ENCODE results near the gene THAP8. TPM values are rescaled to one million over a fixed set of nuclear protein-coding genes. Genes with fewer than 3 reads are reported as not detected.

Gene THAP8
- total and polyA plus RNA-seq, 2 of the 8 experiments (the other 6 are each of a cell fraction or from before 2014, with no cell fraction given): 6.0 to 11.1 TPM

DNA sequence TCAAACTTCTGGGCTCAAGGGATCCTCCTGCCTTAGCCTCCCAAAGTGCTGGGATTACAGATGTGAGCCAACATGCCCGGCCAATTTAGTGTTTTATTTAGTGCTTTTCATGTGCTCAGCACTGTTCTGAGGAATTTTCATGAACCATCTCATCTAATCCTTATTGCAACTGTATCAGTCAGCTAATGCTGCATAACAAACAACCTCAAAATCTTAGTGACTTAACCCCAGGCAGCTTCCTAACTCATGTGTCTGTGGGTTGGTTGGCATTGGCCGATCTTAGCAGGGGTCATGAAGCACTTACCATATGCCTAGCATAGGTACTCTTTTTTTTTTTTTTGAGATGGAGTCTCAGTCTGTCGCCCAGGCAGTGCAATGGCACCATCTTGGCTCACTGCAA lies 65.3 kb downstream of the THAP8 start:
- FAIRE-seq (no peak), DNase-seq (ENCODE audit: low read depth in 1 of 2, low spot score in 2 of 2) (no peak)
- peaks cover 0 to 13% (median 10%) of the 10 kb centered on the region in 4 experiments; a peak in 5 of 7 replicates for H3K27me3 ChIP-seq (replicated peaks in 1 of 4; ENCODE audit: control insufficient read depth in 3 of 4, extremely low read depth in 1 of 4, insufficient read depth in 3 of 4, low read length in 3 of 4)
- ChIA-PET POLR2A (ENCODE audit: partially characterized antibody) (interaction anchor here (0.8 to 1.1 kb wide), 2 partner anchors 9 to 45 kb away, joined by 3 to 5 read pairs; no protein-coding TSS in a partner anchor), CTCF (ENCODE audit: partially characterized antibody) (interaction anchor here (3.0 kb wide), 1 partner anchor 12 kb away, joined by 15 read pairs; no protein-coding TSS in a partner anchor)
- no peak overlapping the region for H3K14ac ChIP-seq (ENCODE audit: insufficient read length)
- no peak overlapping the region for H4K8ac ChIP-seq (ENCODE audit: extremely low read depth, insufficient read depth, low read length)
- H3K4me3 ChIP-seq (ENCODE audit: extremely low read depth in 1 of 4, insufficient read depth in 2 of 4, low read depth in 3 of 4, low read length in 4 of 4): no peak overlapping the region
- no peaks in the 10 kb centered on the region for H4K20me1 ChIP-seq (replicated peaks in 1 of 2; ENCODE audit: control insufficient read depth in 1 of 2, insufficient read depth in 2 of 2, low read length in 2 of 2)
- H4K5ac ChIP-seq (ENCODE audit: insufficient read length, low read depth, low read length): no peak overlapping the region
- no peak overlapping the region for H2BK120ac ChIP-seq (replicated peaks; ENCODE audit: low read depth, low read length)
- no peak overlapping the region for H3K18ac ChIP-seq (ENCODE audit: extremely low read depth, low read length)
- H3K9ac ChIP-seq (replicated peaks in 1 of 4; ENCODE audit: extremely low read depth in 1 of 4, low read depth in 3 of 4, low read length in 3 of 4): no peak overlapping the region
- no peak overlapping the region for H3K56ac ChIP-seq (replicated peaks; ENCODE audit: insufficient read length, low read depth, low read length)
- H2AK5ac ChIP-seq (ENCODE audit: low read depth, low read length): no peak overlapping the region
- no peak overlapping the region for H3K4ac ChIP-seq (replicated peaks; ENCODE audit: insufficient read length, low read depth, low read length)
- no peak overlapping the region for H2AFZ ChIP-seq (ENCODE audit: low read length)
- H3K79me1 ChIP-seq (ENCODE audit: low read depth, low read length): no peaks in the 10 kb centered on the region
- H2BK5ac ChIP-seq (ENCODE audit: low read depth, low read length): no peak overlapping the region
- peaks cover 4% of the 10 kb centered on the region; the same call in 1 of the 2 replicates for H3K23me2 ChIP-seq (ENCODE audit: low read depth, low read length)
- no peaks in the 10 kb centered on the region; a peak in 1 of 4 replicates for H3K9me3 ChIP-seq (ENCODE audit: insufficient read depth in 2 of 2, low read depth in 1 of 2, low read length in 1 of 2)
- 59% methylated on average over 3 of the region's 3 CpGs; no CpG with 5 or more reads in 1 of the 2 experiments for WGBS, 2 experiments (ENCODE audit: extremely low coverage in 1 of 2, insufficient coverage in 1 of 2, insufficient read length in 1 of 2, insufficient replicate concordance in 2 of 2, low coverage in 1 of 2, low lambda C conversion rate in 2 of 2, missing lambda C conversion rate in 1 of 2)
- no peak overlapping the region for H4K91ac ChIP-seq (replicated peaks; ENCODE audit: insufficient read length, low read length)
- no peak overlapping the region for H2BK12ac ChIP-seq (ENCODE audit: low read depth, low read length)
- H3K23ac ChIP-seq (ENCODE audit: insufficient read length): no peak overlapping the region
- no peaks in the 10 kb centered on the region for H3K36me3 ChIP-seq (ENCODE audit: control insufficient read depth in 2 of 4, insufficient read depth in 4 of 4, low read length in 3 of 4)
- no peaks in the 10 kb centered on the region for H3K79me2 ChIP-seq (ENCODE audit: control insufficient read depth in 1 of 2, insufficient read depth in 2 of 2, low read length in 2 of 2)
- H3K4me1 ChIP-seq (replicated peaks in 1 of 4; ENCODE audit: control insufficient read depth in 3 of 4, insufficient read depth in 4 of 4, low read length in 3 of 4): 0 out of 7 replicates have a peak, but pooled peaks cover 0 to 4% (median 0%) of the 10 kb centered on the region in 4 experiments
- H3K27ac ChIP-seq (ENCODE audit: low read depth, low read length): no peak overlapping the region
- no peak overlapping the region for H3K4me2 ChIP-seq (ENCODE audit: insufficient read depth in 1 of 2, low read depth in 2 of 2, low read length in 2 of 2)
- H2BK20ac ChIP-seq (ENCODE audit: low read length): no peak overlapping the region
- no peak overlapping the region for H2BK15ac ChIP-seq (ENCODE audit: low read length)
- TF ChIP-seq BRCA1 (IDR thresholded peaks at IDR 0.05; ENCODE audit: low read depth, low read length) (no peak), USF2 (IDR thresholded peaks at IDR 0.05; ENCODE audit: low read length) (no peak), KDM5A (IDR thresholded peaks at IDR 0.05; ENCODE audit: low read length) (no peak), JUND (IDR thresholded peaks at IDR 0.05; ENCODE audit: low read length) (no peak), TAF7 (optimal IDR thresholded peaks at IDR 0.05; ENCODE audit: borderline replicate concordance, low read depth, low read length) (no peak), CTCF (IDR thresholded peaks at IDR 0.05; ENCODE audit: control extremely low read depth in 1 of 3, insufficient read depth in 1 of 3, low read depth in 1 of 3, low read length in 3 of 3) (no peak), TCF12 (IDR thresholded peaks at IDR 0.05; ENCODE audit: low read depth, low read length) (no peak), SUZ12 (IDR thresholded peaks at IDR 0.05; ENCODE audit: low read length) (no peak), PHF8 (conservative IDR thresholded peaks at IDR 0.05; ENCODE audit: low read depth, low read length) (no peak), ZNF274 (IDR thresholded peaks at IDR 0.05; ENCODE audit: borderline replicate concordance, extremely low read depth, low read length) (no peak), POLR2AphosphoS5 (IDR thresholded peaks at IDR 0.05; ENCODE audit: low read depth, low read length) (no peak)

Data from H1 (cell line).